H1 (cell line): ENCODE data around the gene NFIX. TPM values are rescaled to one million over a fixed set of nuclear protein-coding genes. Genes with fewer than 3 reads are reported as not detected.

Source experiments
- CTCF ChIA-PET: fragments of 300-600 bp; sonication (Branson Sonifier 250); formaldehyde crosslinking; loops from one replicate; lab custom pipeline; 2021; ENCODE audit not compliant: partially characterized antibody; lab: Charles Lee
- POLR2A ChIA-PET: fragments of 300-600 bp; sonication (Branson Sonifier 250); formaldehyde crosslinking; loops from one replicate; lab custom pipeline; 2021; ENCODE audit warnings: inconsistent platforms; ENCODE audit not compliant: partially characterized antibody; lab: Charles Lee
- DNase-seq, 2 experiments: peaks; one replicate each; pipeline versions ENCODE4 v3.0.0 to v3.0.0-alpha.2; 2010 to 2022; ENCODE audit warnings: low spot score in 2 of 2, low read depth in 1 of 2, mixed read lengths in 1 of 2
- FAIRE-seq: peaks from 2 replicates; lab custom pipeline; 2011; peaks lifted over from hg19 to GRCh38; lab: Jason Lieb, UNC
- H2AFZ ChIP-seq: 2 replicates; pipeline ENCODE4 v1.8.1; 2012; ENCODE audit warnings: low read length, inconsistent platforms
- H2AK5ac ChIP-seq: 2 replicates; pipeline ENCODE4 v1.6.1; 2013; ENCODE audit warnings: low read depth, low read length
- H2BK120ac ChIP-seq: replicated peaks from 2 replicates; pipeline ENCODE3; 2013; ENCODE audit warnings: low read depth, low read length, inconsistent platforms
- H2BK12ac ChIP-seq: 2 replicates; pipeline ENCODE4 v1.6.1; 2013; ENCODE audit warnings: low read depth, low read length
- H2BK15ac ChIP-seq: 2 replicates; pipeline ENCODE4 v1.6.1; 2013; ENCODE audit warnings: low read length
- H2BK20ac ChIP-seq: 2 replicates; pipeline ENCODE4 v1.6.1; 2013; ENCODE audit warnings: low read length
- H2BK5ac ChIP-seq: 2 replicates; pipeline ENCODE4 v1.6.1; 2013; ENCODE audit warnings: low read depth, low read length
- H3K14ac ChIP-seq: 2 replicates; pipeline ENCODE4 v1.6.1; 2013; ENCODE audit warnings: inconsistent platforms; ENCODE audit not compliant: insufficient read length
- H3K18ac ChIP-seq: 2 replicates; pipeline ENCODE4 v1.6.1; 2013; ENCODE audit warnings: low read length; ENCODE audit errors: extremely low read depth
- H3K23ac ChIP-seq: 2 replicates; pipeline ENCODE4 v1.6.1; 2013; ENCODE audit warnings: inconsistent platforms; ENCODE audit not compliant: insufficient read length
- H3K23me2 ChIP-seq: 2 replicates; pipeline ENCODE4 v1.6.1; 2013; ENCODE audit warnings: low read depth, low read length
- H3K27ac ChIP-seq: 2 replicates; pipeline ENCODE4 v1.6.1; 2011; ENCODE audit warnings: low read depth, low read length, inconsistent platforms
- H3K27me3 ChIP-seq, 4 experiments: replicated peaks in 1 of 4; 1 replicate in 1 of 4; 2 replicates in 3 of 4; pipeline versions ENCODE4 v1.6.1 to v1.8.1; 2011 to 2013; ENCODE audit warnings: low read length in 3 of 4, mild to moderate bottlenecking in 3 of 4, inconsistent platforms in 2 of 4, mixed read lengths in 2 of 4, moderate library complexity in 1 of 4; ENCODE audit not compliant: control insufficient read depth in 3 of 4, insufficient read depth in 3 of 4; ENCODE audit errors: extremely low read depth in 1 of 4
- H3K36me3 ChIP-seq, 4 experiments: 2 replicates each; pipeline versions ENCODE4 v1.6.1 to v1.8.1; 2011 to 2013; ENCODE audit warnings: mild to moderate bottlenecking in 4 of 4, low read length in 3 of 4, moderate library complexity in 2 of 4, control low read depth in 1 of 4, inconsistent platforms in 1 of 4; ENCODE audit not compliant: insufficient read depth in 4 of 4, control insufficient read depth in 2 of 4
- H3K4ac ChIP-seq: replicated peaks from 2 replicates; pipeline ENCODE3; 2013; ENCODE audit warnings: low read length, low read depth, mixed read lengths, inconsistent platforms; ENCODE audit not compliant: insufficient read length
- H3K4me1 ChIP-seq, 4 experiments: replicated peaks in 1 of 4; 1 replicate in 1 of 4; 2 replicates in 3 of 4; pipeline versions ENCODE4 v1.6.1 to v1.8.1; 2011 to 2013; ENCODE audit warnings: low read length in 3 of 4, inconsistent platforms in 2 of 4, mixed read lengths in 1 of 4; ENCODE audit not compliant: insufficient read depth in 4 of 4, control insufficient read depth in 3 of 4
- H3K4me2 ChIP-seq, 2 experiments: 2 replicates each; pipeline versions ENCODE4 v1.6.1 to v1.8.1; 2011 to 2013; ENCODE audit warnings: low read depth in 2 of 2, low read length in 2 of 2, control low read depth in 1 of 2, inconsistent platforms in 1 of 2, mild to moderate bottlenecking in 1 of 2; ENCODE audit not compliant: insufficient read depth in 1 of 2
- H3K4me3 ChIP-seq, 4 experiments: fragments of 200-600, 300-600 bp in 1 of 4; sonication (generic), shearing (Covaris generic), sonication (Bioruptor Twin) in 1 of 4; 2 replicates each; pipeline versions ENCODE4 v1.5.1 to v1.8.1; 2011 to 2016; ENCODE audit warnings: low read length in 4 of 4, low read depth in 3 of 4, control low read depth in 2 of 4, inconsistent platforms in 2 of 4, mild to moderate bottlenecking in 2 of 4, mixed read lengths in 1 of 4, moderate library complexity in 1 of 4; ENCODE audit not compliant: insufficient read depth in 2 of 4; ENCODE audit errors: extremely low read depth in 1 of 4
- H3K56ac ChIP-seq: replicated peaks from 2 replicates; pipeline ENCODE3; 2013; ENCODE audit warnings: low read depth, mild to moderate bottlenecking, mixed read lengths, low read length, inconsistent platforms; ENCODE audit not compliant: insufficient read length
- H3K79me1 ChIP-seq: 2 replicates; pipeline ENCODE4 v1.6.1; 2013; ENCODE audit warnings: low read depth, low read length, control low read depth
- H3K79me2 ChIP-seq, 2 experiments: 2 replicates each; pipeline versions ENCODE4 v1.6.1 to v1.8.1; 2012 to 2013; ENCODE audit warnings: low read length in 2 of 2, mild to moderate bottlenecking in 2 of 2, inconsistent platforms in 1 of 2; ENCODE audit not compliant: insufficient read depth in 2 of 2, control insufficient read depth in 1 of 2
- H3K9ac ChIP-seq, 4 experiments: replicated peaks in 1 of 4; 1 replicate in 1 of 4; 2 replicates in 3 of 4; pipeline versions ENCODE4 v1.6.1 to v1.8.1; 2011 to 2013; ENCODE audit warnings: low read depth in 3 of 4, low read length in 3 of 4, control low read depth in 2 of 4, mild to moderate bottlenecking in 2 of 4, moderate library complexity in 2 of 4, inconsistent platforms in 1 of 4; ENCODE audit errors: extremely low read depth in 1 of 4
- H3K9me3 ChIP-seq, 2 experiments: 2 replicates each; pipeline versions ENCODE4 v1.6.1 to v1.8.1; 2012 to 2013; ENCODE audit warnings: mild to moderate bottlenecking in 2 of 2, moderate library complexity in 2 of 2, control low read depth in 1 of 2, inconsistent platforms in 1 of 2, low read depth in 1 of 2, low read length in 1 of 2, mixed read lengths in 1 of 2; ENCODE audit not compliant: insufficient read depth in 2 of 2
- H4K20me1 ChIP-seq, 2 experiments: replicated peaks in 1 of 2; 2 replicates each; pipeline versions ENCODE3 to v1.8.1; 2011 to 2013; ENCODE audit warnings: inconsistent platforms in 2 of 2, low read length in 2 of 2, mild to moderate bottlenecking in 1 of 2; ENCODE audit not compliant: insufficient read depth in 2 of 2, control insufficient read depth in 1 of 2
- H4K5ac ChIP-seq: 2 replicates; pipeline ENCODE4 v1.6.1; 2013; ENCODE audit warnings: low read length, low read depth, mixed read lengths, inconsistent platforms; ENCODE audit not compliant: insufficient read length
- H4K8ac ChIP-seq: 2 replicates; pipeline ENCODE4 v1.8.0; 2013; ENCODE audit warnings: mild to moderate bottlenecking, moderate library complexity, low read length, inconsistent platforms; ENCODE audit not compliant: insufficient read depth; ENCODE audit errors: extremely low read depth
- H4K91ac ChIP-seq: replicated peaks from 2 replicates; pipeline ENCODE3; 2013; ENCODE audit warnings: low read length, mixed read lengths, inconsistent platforms; ENCODE audit not compliant: insufficient read length
- KDM1A ChIP-seq: fragments of 200-600, 300-600 bp; sonication (generic); IDR thresholded peaks from 2 replicates; pipeline ENCODE4 v1.7.1; 2016; ENCODE audit warnings: mild to moderate bottlenecking, low read length, borderline replicate concordance
- RAD21 ChIP-seq, 2 experiments: IDR thresholded peaks in 1 of 2; conservative IDR thresholded peaks in 1 of 2; 2 replicates each; pipeline ENCODE4 v1.6.1; 2011; ENCODE audit warnings: low read depth in 2 of 2, low read length in 2 of 2, improper control_type of control experiment in 1 of 2, inconsistent platforms in 1 of 2, mild to moderate bottlenecking in 1 of 2, moderate library complexity in 1 of 2
- SIN3A ChIP-seq, 2 experiments: IDR thresholded peaks in 1 of 2; conservative IDR thresholded peaks in 1 of 2; 2 replicates each; pipeline ENCODE4 v1.6.1; 2011 to 2012; ENCODE audit warnings: low read length in 2 of 2, improper control_type of control experiment in 1 of 2, low read depth in 1 of 2, mild to moderate bottlenecking in 1 of 2
- TCF12 ChIP-seq: IDR thresholded peaks from 2 replicates; pipeline ENCODE4 v1.6.1; 2011; ENCODE audit warnings: low read depth, mild to moderate bottlenecking, low read length
- YY1 ChIP-seq: IDR thresholded peaks from 2 replicates; pipeline ENCODE4 v1.6.1; 2011; ENCODE audit warnings: low read depth, mild to moderate bottlenecking, low read length
- WGBS, 2 experiments: shearing (Covaris generic) in 1 of 2; methylation state at CpG; one replicate each; pipeline versions ENCODE4 v1.1.6 to v1.1.7; 2013 to 2015; ENCODE audit warnings: low lambda C conversion rate in 2 of 2, mixed read lengths in 2 of 2, inconsistent platforms in 1 of 2, low coverage in 1 of 2, missing lambda C conversion rate in 1 of 2; ENCODE audit not compliant: insufficient replicate concordance in 2 of 2, insufficient coverage in 1 of 2, insufficient read length in 1 of 2; ENCODE audit errors: extremely low coverage in 1 of 2, missing lambda C conversion rate in 1 of 2; 5-methylcytosine and 5-hydroxymethylcytosine counted together
- polyA plus RNA-seq, 7 experiments: library from polyadenylated mRNA; depleted of rRNA in 3 of 7; stranded (reverse) in 5 of 7; unstranded in 2 of 7; fragments of >200 nt in 5 of 7; fragments of 200-250 nt in 2 of 7; gene quantifications; 1 replicate in 5 of 7; 2 replicates in 1 of 7; 4 replicates in 1 of 7; pipeline versions ENCODE4 v1.2.1 to v1.2.3, GENCODE V29; 2011 to 2013; ENCODE audit warnings: missing spikeins in 2 of 7, mixed read lengths in 2 of 7
- total RNA-seq: library from RNA; stranded (reverse); fragmentation: NEBNext Ultra II Directional; extraction: Animal tissue kit (Norgen Biotek cat#: 25700); gene quantifications from 2 replicates; pipeline ENCODE4 v1.2.1, GENCODE V29; 2021
- TF ChIP-seq, protein P1 (sequence below): IDR thresholded peaks from 2 replicates; pipeline ENCODE4 v1.6.1; 2012; ENCODE audit warnings: inconsistent platforms
- TF ChIP-seq, protein P2 (sequence below): IDR thresholded peaks from 2 replicates; pipeline ENCODE4 v1.6.1; 2011; ENCODE audit warnings: low read length, improper control_type of control experiment

The NFIX gene
- total and polyA plus RNA-seq, 2 of the 8 experiments (the other 6 are each of a cell fraction or from before 2014, with no cell fraction given), result 0.03 to 0.20 TPM

DNA sequence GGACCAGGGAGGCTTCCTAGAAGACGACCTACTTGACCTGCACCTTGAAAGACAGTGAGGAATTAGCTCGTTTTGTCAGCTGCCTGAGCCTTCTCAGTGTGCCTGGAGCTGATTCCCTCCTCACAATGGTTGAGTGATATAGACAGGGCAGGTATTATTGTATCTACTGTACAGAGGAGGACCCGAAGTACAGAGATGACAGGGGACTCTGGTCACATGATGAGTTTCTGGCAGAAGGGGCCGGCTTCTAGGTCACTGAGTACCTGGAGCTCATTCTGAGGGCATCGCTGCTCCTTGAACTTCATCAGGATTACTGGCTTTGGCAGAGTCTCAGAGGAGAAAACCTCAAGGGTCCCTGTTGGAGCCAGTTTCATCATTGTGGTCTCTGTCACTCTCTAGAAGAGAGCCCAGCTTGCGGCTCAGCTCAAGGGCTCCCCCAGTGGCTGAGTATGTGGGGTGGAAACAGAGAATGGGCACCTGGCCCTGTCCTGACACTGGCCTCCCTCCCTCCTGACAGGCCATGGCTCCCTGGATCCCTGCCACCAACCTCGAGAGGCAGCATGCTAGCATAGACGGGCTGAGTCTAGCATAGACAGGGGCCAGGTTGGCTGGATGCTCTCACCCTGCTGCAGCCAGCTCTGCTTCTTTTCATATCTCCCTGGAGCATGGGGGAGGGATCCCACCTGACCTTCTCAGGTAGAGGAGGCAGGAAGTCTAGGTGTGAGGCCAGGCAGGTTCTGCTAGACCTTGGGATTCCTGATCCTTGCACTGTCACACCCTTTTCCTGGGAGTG, 38.7 kb downstream of the NFIX start:
- Histone ChIP-seq H2AK5ac (no peak overlapping the region; the same call in 1 of the 2 replicates), H3K9ac (no peak overlapping the region), H3K27me3 (peaks cover 10 to 67% (median 42%) of the 10 kb centered on the region in 4 experiments), H2BK12ac (no peak overlapping the region), H2BK120ac (no peak overlapping the region), H3K79me2 (no peaks in the 10 kb centered on the region), H3K23ac (no peak overlapping the region), H2AFZ (no peak overlapping the region), H3K23me2 (no peaks in the 10 kb centered on the region), H4K20me1 (peaks cover 0 to 2% of the 10 kb centered on the region in 2 experiments), H4K5ac (no peak overlapping the region), H3K4me2 (no peak overlapping the region), H3K4ac (no peak overlapping the region), H3K56ac (no peak overlapping the region), H3K9me3 (no peaks in the 10 kb centered on the region), H4K91ac (no peak overlapping the region), H2BK20ac (no peak overlapping the region), H3K79me1 (no peaks in the 10 kb centered on the region), H3K36me3 (no peaks in the 10 kb centered on the region), H3K18ac (no peak overlapping the region), H3K14ac (no peak overlapping the region), H3K27ac (no peak overlapping the region), H4K8ac (no peak overlapping the region), H3K4me3 (no peak overlapping the region), H2BK15ac (no peak overlapping the region), H2BK5ac (no peak overlapping the region), H3K4me1 (no peaks in the 10 kb centered on the region)
- peak in 1 of 2 experiments; percentile 86 for DNase-seq
- FAIRE-seq, result no peak
- ChIA-PET POLR2A (interaction anchor here (1.1 to 5.1 kb wide), 3 partner anchors 21 to 96 kb away, joined by 3 to 18 read pairs (median 3); partner anchors contain the start of gene CALR), CTCF (interaction anchor here (0.6 to 15.0 kb wide), 20 partner anchors 10 to 199 kb away, joined by 3 to 760 read pairs (median 9); no protein-coding TSS in a partner anchor)
- WGBS, 2 experiments, result 63% methylated on average over 8 of the region's 8 CpGs; no CpG with 5 or more reads in 1 of the 2 experiments
- TF ChIP-seq SIN3A (conservative IDR thresholded peaks at IDR 0.05 in 1 of 2, IDR thresholded peaks at IDR 0.05 in 1 of 2; ENCODE audit: low read depth in 1 of 2, low read length in 2 of 2) (peak in 1 of 2 experiments; percentile 74; a peak in 1 of 4 replicates), RAD21 (IDR thresholded peaks at IDR 0.05 in 1 of 2, conservative IDR thresholded peaks at IDR 0.05 in 1 of 2; ENCODE audit: low read depth in 2 of 2, low read length in 2 of 2) (peak; percentile 59 to 74; a peak in 3 of 4 replicates), TCF12 (peak; percentile 52; the same call in 1 of the 2 replicates), YY1 (no peak), KDM1A (peak; percentile 34; the same call in 1 of the 2 replicates)
- TF ChIP-seq, protein P1, sequence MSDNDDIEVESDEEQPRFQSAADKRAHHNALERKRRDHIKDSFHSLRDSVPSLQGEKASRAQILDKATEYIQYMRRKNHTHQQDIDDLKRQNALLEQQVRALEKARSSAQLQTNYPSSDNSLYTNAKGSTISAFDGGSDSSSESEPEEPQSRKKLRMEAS, result peak; percentile 41; the same call in 1 of the 2 replicates
- TF ChIP-seq, protein P2, sequence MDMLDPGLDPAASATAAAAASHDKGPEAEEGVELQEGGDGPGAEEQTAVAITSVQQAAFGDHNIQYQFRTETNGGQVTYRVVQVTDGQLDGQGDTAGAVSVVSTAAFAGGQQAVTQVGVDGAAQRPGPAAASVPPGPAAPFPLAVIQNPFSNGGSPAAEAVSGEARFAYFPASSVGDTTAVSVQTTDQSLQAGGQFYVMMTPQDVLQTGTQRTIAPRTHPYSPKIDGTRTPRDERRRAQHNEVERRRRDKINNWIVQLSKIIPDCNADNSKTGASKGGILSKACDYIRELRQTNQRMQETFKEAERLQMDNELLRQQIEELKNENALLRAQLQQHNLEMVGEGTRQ, result no peak
